Measurements from ENCODE around the gene RUBCNL. TPM values are rescaled to one million over a fixed set of nuclear protein-coding genes. Genes with fewer than 3 reads are reported as not detected.

RUBCNL gene
- total and polyA plus RNA-seq, 2 of the 4 experiments (the other 2 are of a cell fraction) = 0.03 TPM; not detected in 1

DNA sequence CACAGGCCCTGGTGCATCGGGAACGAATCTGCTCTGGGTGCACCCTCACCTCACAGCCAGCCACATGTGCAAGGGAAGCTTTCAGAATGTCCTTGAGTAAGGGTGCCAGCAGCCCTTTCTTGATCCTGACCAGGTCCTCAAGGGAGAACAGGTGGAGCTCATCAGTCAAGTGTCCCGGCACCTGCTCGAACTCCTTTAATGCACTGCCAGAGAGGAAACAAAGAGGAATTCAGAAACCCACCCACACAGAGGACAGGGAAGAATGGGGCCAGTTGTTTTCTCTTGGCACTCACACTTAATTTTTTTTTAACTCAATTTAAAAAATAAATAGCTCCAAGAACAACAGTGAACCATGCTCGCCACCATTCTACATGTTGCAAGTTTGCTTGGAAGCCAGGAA, 41.7 kb downstream of the RUBCNL start:
- Histone ChIP-seq H3K4me1 (ENCODE audit: control insufficient read depth, insufficient read depth, low read length) (no peaks in the 10 kb centered on the region), H3K56ac (ENCODE audit: extremely low read depth, insufficient read depth, low read length) (no peak overlapping the region), H4K91ac (ENCODE audit: insufficient read depth, low read depth, low read length) (no peak overlapping the region), H3K79me1 (ENCODE audit: low read depth in 1 of 2, low read length in 2 of 2) (no peaks in the 10 kb centered on the region), H4K20me1 (ENCODE audit: insufficient read depth, low read length) (no peaks in the 10 kb centered on the region), H2BK120ac (ENCODE audit: low read depth, low read length) (no peak overlapping the region), H2AFZ (replicated peaks; ENCODE audit: low read length, poor library complexity) (no peak overlapping the region), H2BK5ac (ENCODE audit: low read depth, low read length, poor library complexity, severe bottlenecking) (no peak overlapping the region), H4K5ac (ENCODE audit: low read depth, low read length) (no peak overlapping the region), H3K4me2 (ENCODE audit: low read depth, low read length) (no peak overlapping the region), H3K27me3 (ENCODE audit: control insufficient read depth, insufficient read depth, low read length) (peaks cover 12% of the 10 kb centered on the region; the same call in 1 of the 2 replicates), H4K8ac (ENCODE audit: low read depth in 2 of 2, low read length in 2 of 2) (no peak overlapping the region), H3K27ac (ENCODE audit: insufficient read depth, low read length) (no peak overlapping the region), H3K4me3 (ENCODE audit: insufficient read depth, low read depth, low read length) (no peak overlapping the region), H3K9me3 (ENCODE audit: control insufficient read depth, insufficient read depth, low read length) (no peaks in the 10 kb centered on the region), H3K4ac (ENCODE audit: low read depth, low read length) (no peak overlapping the region), H3K9me1 (ENCODE audit: insufficient read depth, low read length) (no peaks in the 10 kb centered on the region; the same call in 1 of the 2 replicates), H2BK20ac (ENCODE audit: low read depth, low read length) (no peak overlapping the region), H2AK9ac (replicated peaks; ENCODE audit: low read depth, low read length, poor library complexity) (no peak overlapping the region), H3K23ac (ENCODE audit: low read depth, low read length) (no peak overlapping the region), H2BK15ac (ENCODE audit: low read depth, low read length) (no peak overlapping the region), H2AK5ac (ENCODE audit: low read depth, low read length) (no peak overlapping the region), H3K18ac (ENCODE audit: low read depth, low read length) (no peak overlapping the region), H3K9ac (ENCODE audit: low read depth, low read length) (no peak overlapping the region), H3K36me3 (ENCODE audit: control insufficient read depth, insufficient read depth, low read length) (no peaks in the 10 kb centered on the region), H3K14ac (replicated peaks; ENCODE audit: low read depth, low read length) (no peak overlapping the region)
- BruUV-seq (replicated peaks) = no TSS peak
- intact Hi-C loops (cut with micrococcal nuclease) (no loop called here), dilution Hi-C loops (cut with HindIII; ENCODE audit: low sequenced_read_pairs, unreplicated experiment) (no loop called here), in situ Hi-C loops (cut with MboI; ENCODE audit: low sequenced_read_pairs) (no loop called here)
- ATAC-seq (ENCODE audit: low read depth) = no peak
- no CpG with 5 or more reads among the region's 5 CpGs for WGBS, 2 experiments (ENCODE audit: extremely low coverage in 2 of 2, insufficient read length in 1 of 2)
- CTCF ChIA-PET = no interaction called here
- DNase-seq = no peak
- POLR2A ChIA-PET (ENCODE audit: unreplicated experiment) = no interaction called here
- TF ChIP-seq RCOR1 (IDR thresholded peaks at IDR 0.05; ENCODE audit: insufficient replicate concordance, low read length) = no peak
- TF ChIP-seq MAFK (IDR thresholded peaks at IDR 0.05; ENCODE audit: low read depth, low read length) = no peak
- TF ChIP-seq NFE2L2 (IDR thresholded peaks at IDR 0.05; ENCODE audit: low read depth, low read length) = no peak
- TF ChIP-seq CEBPB (IDR thresholded peaks at IDR 0.05; ENCODE audit: low read depth, low read length) = no peak
- no peak for TF ChIP-seq ELK1 (IDR thresholded peaks at IDR 0.05; ENCODE audit: borderline replicate concordance, low read depth, low read length)
- no peak for TF ChIP-seq BHLHE40 (IDR thresholded peaks at IDR 0.05; ENCODE audit: low read depth, low read length)
- no peak for TF ChIP-seq RAD21 (IDR thresholded peaks at IDR 0.05; ENCODE audit: low read length)
- no peak for TF ChIP-seq MAZ (IDR thresholded peaks at IDR 0.05; ENCODE audit: borderline replicate concordance, low read depth, low read length)
- TF ChIP-seq CHD1 (IDR thresholded peaks at IDR 0.05; ENCODE audit: low read depth, low read length) = no peak
- TF ChIP-seq USF2 (IDR thresholded peaks at IDR 0.05; ENCODE audit: low read depth, low read length) = no peak
- no peak for TF ChIP-seq POLR2A (IDR thresholded peaks at IDR 0.05; ENCODE audit: low read depth, low read length)
- no peak for TF ChIP-seq SMC3 (IDR thresholded peaks at IDR 0.05; ENCODE audit: low read depth, low read length)
- TF ChIP-seq RFX5 (IDR thresholded peaks at IDR 0.05; ENCODE audit: low read depth, low read length) = no peak
- TF ChIP-seq, protein P1, sequence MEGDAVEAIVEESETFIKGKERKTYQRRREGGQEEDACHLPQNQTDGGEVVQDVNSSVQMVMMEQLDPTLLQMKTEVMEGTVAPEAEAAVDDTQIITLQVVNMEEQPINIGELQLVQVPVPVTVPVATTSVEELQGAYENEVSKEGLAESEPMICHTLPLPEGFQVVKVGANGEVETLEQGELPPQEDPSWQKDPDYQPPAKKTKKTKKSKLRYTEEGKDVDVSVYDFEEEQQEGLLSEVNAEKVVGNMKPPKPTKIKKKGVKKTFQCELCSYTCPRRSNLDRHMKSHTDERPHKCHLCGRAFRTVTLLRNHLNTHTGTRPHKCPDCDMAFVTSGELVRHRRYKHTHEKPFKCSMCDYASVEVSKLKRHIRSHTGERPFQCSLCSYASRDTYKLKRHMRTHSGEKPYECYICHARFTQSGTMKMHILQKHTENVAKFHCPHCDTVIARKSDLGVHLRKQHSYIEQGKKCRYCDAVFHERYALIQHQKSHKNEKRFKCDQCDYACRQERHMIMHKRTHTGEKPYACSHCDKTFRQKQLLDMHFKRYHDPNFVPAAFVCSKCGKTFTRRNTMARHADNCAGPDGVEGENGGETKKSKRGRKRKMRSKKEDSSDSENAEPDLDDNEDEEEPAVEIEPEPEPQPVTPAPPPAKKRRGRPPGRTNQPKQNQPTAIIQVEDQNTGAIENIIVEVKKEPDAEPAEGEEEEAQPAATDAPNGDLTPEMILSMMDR (conservative IDR thresholded peaks at IDR 0.05; ENCODE audit: low read depth, low read length) = no peak
- no peak for TF ChIP-seq FOS (IDR thresholded peaks at IDR 0.05; ENCODE audit: low read depth, low read length)
- no peak for TF ChIP-seq MXI1 (IDR thresholded peaks at IDR 0.05; ENCODE audit: borderline replicate concordance, low read depth, low read length)

All from IMR-90 (cell line).